SIG-M5 treated with dmso at 0.1 percent for 504 hours (cell line): ENCODE data around the gene SPDEF.

Experiments
- DNase-seq: peaks from one replicate; lab custom pipeline; 2025; ENCODE audit not compliant: unreplicated experiment; lab: John Stamatoyannopoulos, UW

Gene SPDEF

DNA sequence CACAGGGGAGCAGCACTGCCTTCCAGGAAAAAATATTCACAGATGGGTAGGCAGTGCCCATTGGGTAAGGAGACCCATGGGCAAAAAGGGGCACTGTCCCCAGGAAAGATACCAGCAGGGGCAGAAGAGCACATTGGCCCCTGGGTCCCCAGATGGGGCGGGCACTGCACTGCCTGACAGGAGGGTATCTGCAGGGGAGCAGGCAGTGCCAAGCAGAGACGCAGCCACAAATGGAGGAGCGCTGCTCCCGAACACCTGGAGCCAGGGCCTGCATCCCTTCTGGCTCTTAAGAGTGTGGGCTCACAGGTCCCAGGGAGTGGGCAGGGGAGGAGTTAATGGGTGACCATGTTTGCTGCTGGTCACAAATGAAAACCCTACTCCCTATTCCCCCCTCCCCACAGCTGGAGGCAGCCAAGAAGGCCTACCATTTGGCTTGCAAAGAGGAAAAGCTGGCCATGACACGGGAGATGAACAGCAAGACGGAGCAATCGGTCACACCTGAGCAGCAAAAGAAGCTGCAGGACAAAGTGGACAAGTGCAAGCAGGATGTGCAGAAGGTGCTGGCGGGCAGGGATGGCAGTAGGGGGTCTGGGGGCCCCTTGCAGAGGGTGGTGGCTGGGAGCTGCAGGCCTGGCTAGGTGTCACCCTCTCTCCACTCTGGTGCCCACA lies 27.0 kb downstream of the SPDEF start:
- no peak for DNase-seq

DNA sequence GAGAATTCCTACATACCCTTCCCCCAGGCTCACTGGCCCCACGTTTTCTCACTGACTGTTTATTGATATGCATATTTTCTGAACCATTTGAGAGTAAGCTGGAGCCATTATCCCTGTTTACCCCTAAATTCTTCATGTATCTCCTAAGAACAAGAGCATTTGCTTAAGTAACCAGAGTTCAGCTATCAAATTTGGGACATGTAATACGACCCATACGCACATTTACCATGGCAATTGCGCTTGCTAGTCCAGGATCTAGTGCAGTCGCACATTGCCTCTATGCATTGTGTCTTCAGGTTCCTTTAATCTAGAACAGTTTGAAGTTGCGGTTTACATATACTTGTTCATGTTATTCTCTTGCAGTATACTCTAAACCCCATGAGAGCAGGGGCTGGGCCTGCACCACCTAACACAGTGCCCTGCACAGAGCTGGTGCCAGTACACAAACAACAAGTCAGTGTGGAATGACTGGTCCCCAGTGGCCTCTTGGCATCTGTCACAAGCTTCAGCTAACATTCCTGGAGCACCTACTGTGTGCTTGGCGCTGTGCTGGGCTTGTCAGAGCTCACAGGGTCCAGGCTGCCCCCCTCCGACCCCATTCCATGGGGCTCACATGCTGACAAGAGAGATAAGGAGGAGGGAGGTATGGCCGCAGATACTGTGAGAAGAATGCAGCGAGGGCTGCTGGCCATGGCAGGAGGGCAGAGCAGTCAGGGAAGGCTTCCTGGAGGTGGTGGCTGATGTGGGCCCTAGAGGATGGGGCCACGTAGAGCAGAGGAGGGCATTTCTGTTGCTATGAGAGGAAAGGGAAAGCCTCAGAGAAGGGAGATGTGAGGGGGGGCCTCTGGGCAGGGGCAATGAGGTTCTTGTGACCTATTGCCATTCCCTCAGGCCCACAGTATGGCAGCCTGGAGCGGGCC lies 28.1 kb downstream of the SPDEF start:
- DNase-seq: no peak

DNA sequence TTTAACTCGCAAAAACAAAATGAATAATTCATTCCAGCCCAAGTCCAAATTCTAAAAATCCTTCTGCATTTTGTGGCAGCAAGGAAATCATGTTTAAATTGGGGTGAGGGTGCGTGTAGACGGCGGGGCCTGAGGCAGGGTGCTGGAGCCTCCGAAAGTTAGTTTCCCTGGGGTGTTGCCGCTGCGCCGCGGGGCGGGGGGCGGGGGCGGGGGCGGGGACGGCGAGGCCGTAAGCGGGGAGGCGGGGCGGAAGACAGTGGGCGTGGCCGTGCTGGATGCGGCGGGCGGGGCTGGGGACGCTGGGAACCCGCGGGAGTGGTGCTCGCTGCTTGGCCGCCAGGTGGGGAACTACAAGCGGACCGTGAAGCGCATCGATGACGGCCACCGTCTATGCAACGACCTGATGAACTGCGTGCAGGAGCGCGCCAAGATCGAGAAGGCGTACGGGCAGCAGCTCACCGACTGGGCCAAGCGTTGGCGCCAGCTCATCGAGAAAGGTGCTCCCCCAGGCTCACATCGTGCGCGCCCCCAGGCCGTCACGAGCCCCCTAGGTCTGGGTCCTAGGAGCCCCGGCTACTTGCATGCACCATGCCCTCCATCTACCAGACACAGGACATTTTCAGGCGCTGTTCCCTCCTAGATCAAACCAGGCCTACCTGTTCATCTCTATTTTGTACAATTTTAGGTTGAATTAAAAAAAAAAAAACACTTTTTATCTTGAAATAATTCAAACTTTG lies 29.0 kb downstream of the SPDEF start:
- DNase-seq: peak; percentile 86

DNA sequence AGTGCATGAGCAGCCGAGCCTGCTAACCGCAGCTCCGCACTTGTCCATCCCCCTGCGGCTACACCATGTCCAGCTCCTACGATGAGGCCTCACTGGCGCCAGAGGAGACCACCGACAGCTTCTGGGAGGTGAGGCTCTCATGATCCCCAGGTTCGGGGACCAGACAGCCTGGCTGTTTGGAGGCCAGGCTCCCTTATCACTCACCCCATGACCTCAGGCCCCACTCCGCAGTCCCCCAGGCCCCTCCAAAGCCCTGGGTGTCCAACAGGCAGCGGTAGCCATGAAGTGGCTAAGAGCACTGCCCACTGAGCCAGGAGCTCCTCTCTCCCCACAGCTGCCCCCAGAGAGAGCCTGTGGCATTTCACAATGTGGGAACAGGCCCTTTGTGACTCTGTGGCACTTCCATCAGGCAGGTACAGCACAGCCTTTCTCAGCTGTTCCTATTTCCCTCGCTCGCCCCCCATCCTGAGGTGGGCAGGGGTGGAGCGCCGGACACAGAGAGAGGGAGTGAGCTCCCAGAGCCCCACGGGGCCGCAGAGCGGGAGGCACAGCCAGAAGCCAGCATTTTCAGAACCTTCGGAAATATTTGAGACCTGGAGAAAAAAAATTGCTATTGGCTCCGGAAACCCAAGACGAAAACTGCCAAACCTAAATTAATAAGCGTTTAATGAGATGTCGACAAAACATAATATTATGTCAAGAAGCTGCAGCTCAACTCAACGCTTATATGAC lies 29.7 kb downstream of the SPDEF start:
- no peak for DNase-seq

DNA sequence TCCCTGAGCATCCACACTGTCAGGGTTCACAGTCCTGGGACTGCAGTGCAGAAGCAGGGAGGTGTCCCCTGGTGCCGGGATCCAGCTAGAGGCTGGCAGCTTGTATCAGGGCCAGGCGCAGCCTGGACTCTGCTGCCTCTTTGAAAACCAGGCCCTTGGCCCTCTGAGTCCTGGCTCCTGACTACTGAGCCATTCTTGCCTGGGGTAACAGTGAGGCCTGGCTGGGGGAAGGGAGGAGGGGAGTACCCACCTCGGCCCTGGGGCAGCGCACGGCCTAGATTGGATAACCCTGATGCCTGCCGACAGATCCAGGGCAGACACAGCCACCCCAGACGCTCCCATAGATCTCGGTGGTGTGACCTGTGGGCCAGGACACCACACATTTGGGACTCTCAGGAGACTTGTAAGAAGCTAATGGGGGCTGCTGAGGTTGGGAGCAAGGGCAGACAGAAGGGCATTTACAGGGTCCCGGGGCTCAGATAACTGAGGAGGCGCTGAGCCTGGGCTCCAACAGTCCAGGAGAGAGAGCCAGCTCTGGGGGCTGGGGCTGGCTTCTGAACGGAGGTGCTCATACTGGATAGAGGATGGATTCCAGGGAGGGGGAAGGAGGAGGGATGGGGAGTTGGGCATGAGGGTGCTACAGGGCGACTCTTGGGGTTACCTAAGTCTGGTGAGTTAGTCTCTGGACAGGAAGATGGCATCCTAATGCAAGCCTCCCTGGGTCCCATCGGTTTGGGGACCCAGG lies 30.5 kb downstream of the SPDEF start:
- no peak for DNase-seq

DNA sequence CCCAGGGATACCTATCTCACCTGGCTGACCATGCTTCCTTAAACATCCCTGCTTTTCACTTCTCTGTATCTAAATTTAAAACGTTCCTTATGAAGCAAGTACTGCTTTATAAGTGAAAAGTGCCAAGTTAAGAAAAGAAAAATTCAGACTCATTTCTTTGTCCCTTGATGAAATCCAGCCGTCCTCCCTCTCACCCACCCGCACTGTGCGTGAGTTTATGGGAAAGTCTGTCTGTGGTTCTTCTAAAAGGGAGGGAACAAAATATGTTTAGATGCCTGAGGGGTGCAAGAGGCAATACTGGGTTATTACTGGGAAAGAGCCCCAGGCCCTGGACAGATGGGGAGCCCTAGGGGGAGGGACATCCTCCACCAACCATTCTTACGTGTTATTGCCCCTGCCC lies 31.2 kb downstream of the SPDEF start:
- DNase-seq: no peak

DNA sequence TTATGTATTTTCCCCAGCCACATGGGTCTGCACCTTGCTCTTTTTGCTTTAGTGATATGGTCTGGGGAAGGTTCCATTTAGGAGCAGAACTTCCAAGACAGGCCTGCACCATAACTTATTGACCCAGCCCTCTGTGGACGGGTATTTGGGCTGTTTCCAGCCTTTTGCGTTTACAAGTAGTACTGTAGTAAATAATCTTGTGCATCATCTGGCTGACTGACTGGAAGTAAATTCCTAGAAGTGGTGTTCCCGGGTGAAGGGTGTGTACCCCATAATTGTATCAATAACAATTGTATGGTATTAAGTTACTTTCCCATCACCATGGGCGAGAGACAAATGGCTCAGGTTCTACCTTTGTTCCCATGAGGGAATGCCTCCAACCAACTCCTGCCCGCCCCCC lies 31.6 kb downstream of the SPDEF start:
- DNase-seq: no peak

DNA sequence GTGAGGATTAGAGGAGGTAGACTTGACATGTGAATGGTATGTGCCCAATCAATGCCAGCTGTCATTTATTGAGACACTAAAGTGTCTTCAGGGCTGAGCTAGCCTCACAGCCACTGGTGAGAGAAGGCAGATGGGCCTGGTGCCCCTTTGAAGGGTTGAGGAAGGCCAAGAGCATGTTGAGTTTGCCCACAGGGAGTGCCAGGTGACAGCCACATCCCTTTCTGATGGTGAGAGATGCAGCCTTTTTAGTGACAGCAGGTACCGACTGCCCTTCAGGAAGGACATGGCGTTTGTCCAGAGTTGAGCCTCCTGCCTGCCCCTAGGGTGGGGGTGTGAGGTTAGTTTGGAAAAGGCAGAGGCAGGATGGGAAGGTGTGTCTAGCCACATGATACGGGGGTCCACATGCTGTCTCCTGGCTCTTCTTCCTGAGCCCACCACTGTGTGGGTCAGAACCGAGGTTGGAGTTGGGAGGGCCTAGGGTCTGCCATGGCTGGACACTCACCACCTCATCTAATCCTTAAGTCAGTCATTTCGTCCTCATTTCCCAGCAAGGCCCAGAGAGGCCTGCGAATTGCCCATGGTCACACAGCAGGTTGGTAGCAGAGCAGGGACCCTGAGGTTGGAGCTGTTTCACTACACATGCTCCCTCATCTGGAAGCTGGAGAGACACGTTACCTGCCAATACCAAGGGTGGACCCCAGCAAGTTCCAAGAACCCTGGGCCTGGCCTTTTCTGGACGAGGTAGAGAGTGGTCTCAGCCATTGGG lies 32.5 kb downstream of the SPDEF start:
- DNase-seq: no peak

DNA sequence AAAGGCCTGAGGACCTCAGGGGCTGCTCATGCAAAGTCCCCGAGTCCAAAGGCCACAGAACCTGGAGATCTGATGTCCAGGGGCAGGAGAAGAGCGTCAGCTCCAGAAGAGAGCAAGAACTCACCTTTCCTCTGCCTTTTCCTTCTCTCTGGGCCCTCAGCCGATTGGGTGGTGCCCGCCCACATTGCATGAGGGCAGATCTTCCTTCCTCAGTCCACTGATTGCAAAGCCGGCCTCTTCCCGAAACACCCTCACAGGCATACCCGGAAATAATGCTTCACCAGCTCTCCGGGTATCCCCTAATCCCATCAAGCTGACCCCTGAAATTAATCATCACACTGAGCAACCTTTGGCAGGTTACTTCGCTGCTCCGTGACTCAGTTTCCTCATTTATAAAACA lies 33.4 kb downstream of the SPDEF start:
- no peak for DNase-seq

DNA sequence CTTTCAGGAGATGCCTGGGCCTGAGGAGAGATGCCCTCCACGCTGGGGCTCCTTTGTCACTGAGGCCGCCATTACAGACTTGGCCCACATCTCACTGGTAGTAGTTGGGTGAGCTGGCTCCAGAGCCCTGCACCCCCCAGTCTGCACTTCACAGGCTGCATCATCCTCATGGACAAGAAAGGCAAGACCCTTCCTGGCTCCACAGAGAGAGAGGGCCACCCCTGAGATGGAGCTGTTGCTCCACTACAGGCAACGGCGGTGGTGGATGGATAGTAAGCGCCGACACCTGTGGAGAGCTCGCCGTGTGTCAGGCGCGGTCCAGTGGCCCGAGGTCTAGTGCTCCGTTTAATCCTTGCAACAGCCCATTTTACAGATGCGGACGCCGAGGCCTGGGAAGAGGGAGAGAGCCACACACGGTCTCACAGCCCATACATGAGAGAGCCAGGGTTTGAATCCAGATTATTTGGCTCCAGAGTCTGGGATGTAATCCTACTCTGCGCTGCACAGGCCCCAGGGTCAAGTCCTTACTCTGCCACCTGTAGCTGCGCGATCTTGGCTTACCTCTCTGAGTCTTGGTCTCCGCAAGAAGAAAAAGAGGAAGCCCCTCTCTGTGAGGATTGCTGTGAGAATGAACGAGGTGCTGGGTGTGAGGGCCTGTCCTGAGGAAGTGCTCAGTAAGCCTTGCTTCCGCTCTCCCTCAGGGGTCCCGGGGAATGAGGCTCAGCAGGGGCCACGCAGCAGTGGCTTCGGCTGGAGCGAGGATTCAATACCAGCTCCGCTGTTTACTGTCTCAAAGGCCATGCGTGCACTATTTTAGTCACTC lies 34.5 kb downstream of the SPDEF start:
- DNase-seq: peak; percentile 35

DNA sequence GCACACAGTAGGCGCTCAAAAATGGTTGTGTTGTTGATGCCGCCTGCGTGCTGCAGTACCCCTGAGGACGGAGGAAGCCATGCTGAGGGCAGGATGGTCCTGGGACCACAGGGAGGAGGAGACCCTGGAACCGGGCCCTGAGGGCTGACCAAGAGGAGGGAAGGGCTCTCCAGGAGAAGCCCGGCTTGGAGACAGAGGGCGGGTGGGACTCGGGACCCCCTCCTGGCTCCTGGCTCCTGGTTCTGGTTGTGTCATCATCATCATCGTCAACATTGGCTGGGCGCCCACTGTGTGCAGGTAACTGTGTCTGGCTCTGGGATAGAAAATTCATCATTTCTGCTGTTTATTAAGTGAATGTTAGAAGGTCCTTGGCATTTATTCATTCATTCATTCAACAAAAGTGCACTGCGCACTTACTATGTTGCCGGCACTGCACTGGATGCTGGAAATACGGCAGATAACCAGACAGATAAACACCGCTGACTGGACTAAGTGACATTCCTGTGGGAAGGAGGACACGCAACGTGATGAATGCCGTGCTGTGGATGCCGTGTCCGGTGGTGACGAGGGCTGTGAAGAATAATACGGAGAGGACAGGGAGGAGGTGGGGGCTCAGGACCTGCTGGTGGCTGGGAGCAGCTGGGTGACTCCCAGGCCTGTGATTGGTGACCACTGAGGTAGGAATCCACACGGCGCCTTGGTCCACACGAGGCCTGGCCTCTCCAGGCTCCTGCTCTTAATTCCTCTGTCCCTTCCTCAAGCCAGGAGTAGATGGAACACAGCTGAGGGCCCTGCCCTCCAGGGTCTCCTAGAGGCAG lies 35.3 kb downstream of the SPDEF start:
- DNase-seq: no peak

DNA sequence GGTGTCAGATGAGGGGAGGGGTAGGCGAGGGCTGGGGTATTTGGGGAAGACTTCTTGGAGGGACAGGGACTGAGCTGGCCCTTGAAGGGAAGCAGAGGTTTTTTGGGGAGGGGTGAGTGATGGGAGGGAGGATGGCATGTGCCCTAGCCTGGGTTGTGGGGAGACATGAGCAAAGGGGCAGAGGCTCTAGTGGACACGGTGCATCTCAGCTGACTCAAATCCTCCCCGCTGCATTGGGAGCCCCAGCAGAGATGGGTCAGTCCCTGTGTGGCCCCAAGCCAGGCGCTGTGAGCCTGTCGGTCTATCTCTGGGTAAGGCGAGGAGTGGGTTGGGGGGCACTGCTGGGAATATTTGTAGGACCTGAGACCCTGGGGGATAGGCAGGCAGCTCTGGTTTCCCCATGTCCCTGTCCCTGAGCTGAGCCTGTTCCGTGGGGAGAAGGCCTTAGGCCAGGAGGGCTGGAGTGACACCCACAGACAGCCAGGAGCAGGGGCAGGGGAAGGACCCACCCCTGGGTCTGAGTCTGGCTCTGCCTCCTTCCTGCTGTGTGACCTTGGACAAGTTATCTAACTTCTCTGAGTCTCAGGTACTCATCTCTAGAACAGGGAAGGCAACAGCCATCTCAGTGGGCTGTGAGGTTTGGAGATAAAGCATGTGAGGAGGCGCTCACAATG lies 36.0 kb downstream of the SPDEF start:
- DNase-seq: no peak

DNA sequence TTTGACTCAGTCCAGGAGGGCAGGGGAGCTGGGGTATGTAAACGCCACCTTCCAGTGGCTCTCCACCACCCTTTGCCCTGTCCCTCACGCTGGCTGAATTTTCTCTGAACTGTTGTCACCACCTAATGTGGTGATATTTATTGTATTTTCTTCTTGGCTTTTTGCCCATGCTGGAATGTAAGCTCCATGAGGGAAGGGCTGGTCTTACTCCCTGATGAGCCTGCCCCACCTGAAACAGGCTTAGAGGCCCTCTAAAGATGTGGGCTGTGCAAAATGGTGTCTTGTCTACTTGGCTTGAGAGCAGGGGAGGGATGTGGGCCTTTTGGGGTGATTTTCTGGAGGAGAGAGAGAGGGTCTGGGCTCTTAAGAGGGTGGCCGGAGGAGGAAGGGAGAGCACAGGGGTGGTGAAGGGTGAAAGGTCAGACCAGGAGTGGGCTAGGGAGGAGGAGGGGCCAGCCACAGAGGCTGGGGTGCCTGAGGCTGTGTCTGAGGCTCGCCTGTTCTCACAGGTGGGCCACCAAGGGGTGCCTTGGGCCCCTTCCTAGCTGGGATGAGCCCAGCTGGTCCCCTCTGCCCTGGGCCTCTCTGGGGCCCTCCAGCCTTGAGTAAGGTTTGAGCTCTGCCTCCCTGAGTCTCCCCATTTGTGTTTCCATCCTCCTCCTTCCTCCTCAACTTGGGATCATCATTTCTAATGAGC lies 37.3 kb downstream of the SPDEF start:
- DNase-seq: no peak

DNA sequence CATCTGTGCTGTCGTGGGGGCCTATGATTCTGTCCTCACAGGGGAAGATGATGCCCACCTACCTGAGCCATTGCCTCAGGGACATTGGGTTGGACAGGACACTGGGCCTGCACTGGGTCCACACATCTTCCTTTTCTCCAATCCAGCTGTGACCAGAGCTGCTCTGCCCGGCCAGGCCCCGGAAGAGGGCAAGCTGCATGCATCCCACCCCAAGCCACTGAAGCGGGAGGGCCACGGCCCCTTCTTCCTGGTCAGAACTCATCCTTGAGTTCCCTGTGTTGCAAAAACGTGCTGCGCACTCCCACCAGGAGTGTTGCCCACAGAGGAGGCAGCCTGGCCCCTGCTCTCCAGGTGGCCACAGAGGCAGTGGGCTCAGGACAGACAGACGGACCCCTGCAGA lies 38.2 kb downstream of the SPDEF start:
- DNase-seq: no peak

DNA sequence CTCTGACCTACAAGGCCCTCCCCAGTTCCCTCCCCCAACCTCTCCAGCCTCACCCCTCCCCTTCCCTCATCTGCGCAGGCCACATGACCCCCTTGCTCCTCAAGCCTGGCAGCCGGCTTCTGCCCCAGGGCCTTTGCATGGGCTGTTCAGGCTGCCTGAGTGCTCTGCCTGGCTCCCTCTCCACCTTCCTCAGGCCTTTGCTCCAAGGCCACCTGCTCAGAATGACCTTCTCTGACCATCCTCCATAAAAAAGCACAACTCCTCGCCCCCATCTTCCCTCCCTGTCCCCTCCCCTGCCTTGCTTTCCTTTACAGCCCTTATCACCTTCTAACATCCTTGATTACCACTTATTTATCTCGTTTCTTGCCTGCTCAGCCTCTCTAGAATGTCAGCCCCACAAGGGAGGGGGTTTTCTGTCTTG lies 38.7 kb downstream of the SPDEF start:
- DNase-seq: no peak

DNA sequence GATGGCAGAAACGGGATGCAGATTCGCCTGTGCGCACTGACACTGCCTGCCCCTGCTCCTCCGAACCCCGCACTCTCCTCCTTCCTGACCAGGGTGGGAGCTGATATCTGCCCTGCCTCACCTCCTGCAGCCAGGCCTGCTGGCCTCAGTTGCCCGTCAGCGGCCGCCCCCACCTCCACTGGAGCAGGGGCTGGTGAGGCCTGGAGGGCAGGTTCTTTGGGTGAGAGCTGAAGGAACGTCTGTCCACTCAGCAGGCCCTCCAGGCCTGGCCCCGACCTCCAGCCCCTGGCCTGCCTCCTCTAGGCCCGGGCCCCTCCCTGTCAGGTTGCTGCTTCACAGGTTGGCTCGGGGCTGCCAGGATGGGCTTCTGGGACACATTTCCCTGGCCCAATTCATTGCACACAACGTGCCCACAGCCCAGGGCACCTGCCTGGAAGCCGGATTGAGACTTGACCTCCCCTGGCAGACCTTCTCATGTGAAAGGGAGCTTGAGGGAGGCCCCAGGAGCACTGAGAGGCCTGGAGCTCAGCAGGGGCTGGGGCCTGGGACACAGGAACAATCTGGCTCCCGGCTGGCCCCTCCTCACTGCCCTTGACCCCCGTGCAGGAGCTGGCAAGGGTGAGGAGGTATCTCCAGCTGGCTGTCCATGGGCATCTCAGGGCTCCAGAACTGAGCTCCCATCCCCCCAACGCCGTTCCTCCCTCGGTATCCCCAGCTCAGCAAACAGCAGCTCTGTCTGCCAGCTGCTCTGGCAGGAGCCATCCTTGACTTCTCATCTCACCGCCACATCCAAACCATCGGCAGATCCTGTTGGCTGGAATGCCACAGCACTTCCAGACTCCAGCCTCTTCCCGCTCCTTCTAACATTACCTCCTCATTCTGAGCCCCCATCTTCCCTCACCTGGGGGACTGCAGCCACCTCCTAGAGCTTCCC lies 39.5 kb downstream of the SPDEF start:
- no peak for DNase-seq
